Activated T-cell treated with anti-CD3 and anti-CD28 coated beads, Interleukin-2, amount 50 U/mL, for 24 hours (primary cell): ENCODE measurements around the gene PLN.
A peak's percentile ranks its signal among the peaks of the same experiment; 100 is the strongest.

Source experiments
- DNase-seq: peaks from one replicate; pipeline ENCODE4 v3.0.0-alpha.2; 2020
- H3K27ac Mint-ChIP-seq: 2 replicates; pipeline ENCODE4 v1.8.0; 2020; ENCODE audit warnings: mild to moderate bottlenecking, mixed read lengths
- H3K27me3 Mint-ChIP-seq: 2 replicates; pipeline ENCODE4 v1.8.0; 2020; ENCODE audit warnings: mixed read lengths
- H3K36me3 Mint-ChIP-seq: 2 replicates; pipeline ENCODE4 v1.8.0; 2020; ENCODE audit warnings: low read depth, mixed read lengths
- H3K4me1 Mint-ChIP-seq: 2 replicates; pipeline ENCODE4 v1.8.0; 2020; ENCODE audit warnings: low read depth, mixed read lengths
- H3K4me3 Mint-ChIP-seq: 2 replicates; pipeline ENCODE4 v1.8.0; 2020; ENCODE audit warnings: mild to moderate bottlenecking, moderate library complexity, mixed read lengths
- H3K9me3 Mint-ChIP-seq: 2 replicates; pipeline ENCODE4 v1.8.0; 2020; ENCODE audit warnings: mixed read lengths

Gene PLN

GRCh38 chr6:118603372-118603771 lies 55.3 kb downstream of the PLN start:
- H3K4me3 Mint-ChIP-seq: no peak overlapping the region
- no peak for DNase-seq
- H3K9me3 Mint-ChIP-seq: peaks cover 3% of the 10 kb centered on the region
- H3K27me3 Mint-ChIP-seq: no peaks in the 10 kb centered on the region
- H3K27ac Mint-ChIP-seq: no peak overlapping the region
- H3K36me3 Mint-ChIP-seq: peaks cover 65% of the 10 kb centered on the region
- H3K4me1 Mint-ChIP-seq: peaks cover 51% of the 10 kb centered on the region

DNA sequence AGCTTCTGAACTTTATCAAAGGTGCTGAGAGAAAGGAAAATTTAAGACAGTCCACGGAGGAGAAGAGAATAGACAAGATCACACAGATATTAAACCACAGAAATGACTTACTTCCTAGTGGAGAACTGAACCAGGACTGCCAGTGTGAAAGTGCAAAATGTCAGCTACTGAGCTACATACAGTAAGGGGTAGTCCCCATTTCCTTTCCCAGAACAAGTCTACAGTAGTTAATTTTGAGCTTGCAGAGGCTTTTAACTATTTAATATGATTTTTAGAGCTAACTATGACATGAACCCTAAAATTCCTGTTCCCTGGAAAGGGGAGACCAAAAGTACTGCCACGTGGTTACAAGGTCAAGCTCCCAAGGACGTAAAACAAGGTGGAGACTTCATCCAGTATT lies 58.2 kb downstream of the PLN start:
- Mint-ChIP-seq H3K27ac (peak overlapping the region; percentile 72), H3K27me3 (no peaks in the 10 kb centered on the region), H3K9me3 (peaks cover 3% of the 10 kb centered on the region), H3K36me3 (peaks cover 62% of the 10 kb centered on the region), H3K4me1 (peaks cover 57% of the 10 kb centered on the region), H3K4me3 (peak overlapping the region; percentile 13)
- no peak for DNase-seq

DNA sequence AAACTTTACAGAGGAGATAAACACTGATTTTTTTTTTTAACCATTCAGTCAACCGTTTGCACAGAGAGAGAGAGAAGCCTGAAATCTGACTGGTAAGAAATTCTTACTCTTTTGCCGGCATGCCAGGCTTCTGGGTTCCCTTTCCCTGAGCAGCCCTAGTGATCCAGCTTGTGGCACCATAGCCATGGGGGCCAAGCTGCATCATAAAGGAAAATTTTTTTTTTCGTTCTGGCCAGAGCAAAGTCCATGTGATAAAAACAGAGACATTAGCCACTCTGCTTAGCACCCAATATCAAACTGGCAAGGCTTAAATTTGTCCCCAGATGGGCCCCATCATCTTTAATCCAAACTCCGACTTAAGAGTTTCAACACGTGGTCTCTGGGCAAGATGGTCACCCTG lies 58.8 kb downstream of the PLN start:
- DNase-seq: no peak
- Mint-ChIP-seq H3K9me3 (peaks cover 4% of the 10 kb centered on the region), H3K4me3 (no peak overlapping the region), H3K36me3 (peaks cover 62% of the 10 kb centered on the region), H3K4me1 (peaks cover 56% of the 10 kb centered on the region), H3K27ac (peak overlapping the region; percentile 72), H3K27me3 (no peaks in the 10 kb centered on the region)
